ENCODE data around the gene CPT1A.

- TF ChIP-seq, protein P1, sequence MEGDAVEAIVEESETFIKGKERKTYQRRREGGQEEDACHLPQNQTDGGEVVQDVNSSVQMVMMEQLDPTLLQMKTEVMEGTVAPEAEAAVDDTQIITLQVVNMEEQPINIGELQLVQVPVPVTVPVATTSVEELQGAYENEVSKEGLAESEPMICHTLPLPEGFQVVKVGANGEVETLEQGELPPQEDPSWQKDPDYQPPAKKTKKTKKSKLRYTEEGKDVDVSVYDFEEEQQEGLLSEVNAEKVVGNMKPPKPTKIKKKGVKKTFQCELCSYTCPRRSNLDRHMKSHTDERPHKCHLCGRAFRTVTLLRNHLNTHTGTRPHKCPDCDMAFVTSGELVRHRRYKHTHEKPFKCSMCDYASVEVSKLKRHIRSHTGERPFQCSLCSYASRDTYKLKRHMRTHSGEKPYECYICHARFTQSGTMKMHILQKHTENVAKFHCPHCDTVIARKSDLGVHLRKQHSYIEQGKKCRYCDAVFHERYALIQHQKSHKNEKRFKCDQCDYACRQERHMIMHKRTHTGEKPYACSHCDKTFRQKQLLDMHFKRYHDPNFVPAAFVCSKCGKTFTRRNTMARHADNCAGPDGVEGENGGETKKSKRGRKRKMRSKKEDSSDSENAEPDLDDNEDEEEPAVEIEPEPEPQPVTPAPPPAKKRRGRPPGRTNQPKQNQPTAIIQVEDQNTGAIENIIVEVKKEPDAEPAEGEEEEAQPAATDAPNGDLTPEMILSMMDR (conservative IDR thresholded peaks at IDR 0.05; ENCODE audit: low read length), result no peak
- no peak for TF ChIP-seq EZH2phosphoT487 (IDR thresholded peaks at IDR 0.05; ENCODE audit: borderline replicate concordance)
These were observed 26.6 kb upstream of the CPT1A start for GRCh38 chr11:68868221-68868835.
